HG02840 (cell line): ENCODE measurements around the gene LRG1.
"Not testable (repeated sequence)": the region's sequence is repeated elsewhere in the genome, so short reads cannot be mapped to it uniquely, and the experiment has no call there.

Source experiments
- ATAC-seq: cut with Tn5 transposase; IDR thresholded peaks from one replicate; pipeline ENCODE4 v1.9.1; 2021; ENCODE audit warnings: mild to moderate bottlenecking, moderate library complexity, moderate number of reproducible peaks; ENCODE audit not compliant: unreplicated experiment, low FRiP score

LRG1 gene

GRCh38 chr19:4576016-4576933 lies 36.4 kb upstream of the LRG1 start:
- ATAC-seq: no peak

- no peak for ATAC-seq
These were observed 35.6 kb upstream of the LRG1 start for GRCh38 chr19:4575267-4576015.

GRCh38 chr19:4573682-4574081 lies 33.8 kb upstream of the LRG1 start:
- ATAC-seq: no peak

- ATAC-seq: no peak
These were observed 31.6 kb upstream of the LRG1 start for GRCh38 chr19:4571305-4571917.

GRCh38 chr19:4570916-4571304 lies 31.1 kb upstream of the LRG1 start:
- ATAC-seq: no peak

GRCh38 chr19:4570402-4570801 lies 30.6 kb upstream of the LRG1 start:
- no peak for ATAC-seq

GRCh38 chr19:4568886-4569285 lies 29.1 kb upstream of the LRG1 start:
- no peak for ATAC-seq

GRCh38 chr19:4567584-4568071 lies 27.8 kb upstream of the LRG1 start:
- ATAC-seq: no peak

- ATAC-seq: no peak
These were observed 26.7 kb upstream of the LRG1 start for GRCh38 chr19:4566402-4567051.

- ATAC-seq: not testable (repeated sequence)
These were observed 23.7 kb upstream of the LRG1 start for GRCh38 chr19:4563562-4563961.

GRCh38 chr19:4562085-4562484 lies 22.2 kb upstream of the LRG1 start:
- not testable (repeated sequence) for ATAC-seq

- no peak for ATAC-seq
These were observed 19.7 kb upstream of the LRG1 start, which contains the start of gene SEMA6B for GRCh38 chr19:4559569-4559968. Gene SEMA6B, minus strand, starts transcription at chr19:4559684. Its CDS starts 1,227 bp downstream, at chr19:4558457.

GRCh38 chr19:4557971-4558941 lies 18.4 kb upstream of the LRG1 start:
- no peak for ATAC-seq

- no peak for ATAC-seq
These were observed 17.5 kb upstream of the LRG1 start for GRCh38 chr19:4557144-4557970.

- ATAC-seq: no peak
These were observed 16.8 kb upstream of the LRG1 start for GRCh38 chr19:4556597-4557127.

GRCh38 chr19:4555657-4556561 lies 16.1 kb upstream of the LRG1 start:
- ATAC-seq: no peak

GRCh38 chr19:4554717-4555116 lies 14.9 kb upstream of the LRG1 start:
- no peak for ATAC-seq
